ENCODE data around the gene GPR3.
"Not testable (repeated sequence)": the region's sequence is repeated elsewhere in the genome, so short reads cannot be mapped to it uniquely, and the experiment has no call there.

GPR3 gene

GRCh38 chr1:27430903-27431600, 38.6 kb downstream of the GPR3 start:
- no peak for DNase-seq

DNA sequence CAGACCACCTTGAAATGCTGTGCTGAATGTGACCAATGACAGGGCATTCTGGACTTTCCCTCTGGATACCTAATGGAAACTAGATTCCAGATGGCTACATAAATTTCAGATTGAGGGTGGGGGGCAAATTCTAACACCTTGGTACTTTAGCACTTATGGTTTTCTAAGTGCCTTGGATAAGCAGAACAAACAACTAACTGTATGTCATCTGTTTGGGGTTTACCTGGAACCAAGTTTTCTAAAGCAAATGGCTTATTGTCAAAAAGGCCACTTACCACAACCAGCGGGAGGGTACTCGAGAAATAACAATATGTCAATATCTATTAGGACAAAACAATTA, 39.1 kb downstream of the GPR3 start:
- DNase-seq: no peak

- DNase-seq: not testable (repeated sequence)
Observed at GRCh38 chr1:27432725-27433124, 40.3 kb downstream of the GPR3 start.

GRCh38 chr1:27433706-27434105, 41.3 kb downstream of the GPR3 start:
- no peak for DNase-seq

DNA sequence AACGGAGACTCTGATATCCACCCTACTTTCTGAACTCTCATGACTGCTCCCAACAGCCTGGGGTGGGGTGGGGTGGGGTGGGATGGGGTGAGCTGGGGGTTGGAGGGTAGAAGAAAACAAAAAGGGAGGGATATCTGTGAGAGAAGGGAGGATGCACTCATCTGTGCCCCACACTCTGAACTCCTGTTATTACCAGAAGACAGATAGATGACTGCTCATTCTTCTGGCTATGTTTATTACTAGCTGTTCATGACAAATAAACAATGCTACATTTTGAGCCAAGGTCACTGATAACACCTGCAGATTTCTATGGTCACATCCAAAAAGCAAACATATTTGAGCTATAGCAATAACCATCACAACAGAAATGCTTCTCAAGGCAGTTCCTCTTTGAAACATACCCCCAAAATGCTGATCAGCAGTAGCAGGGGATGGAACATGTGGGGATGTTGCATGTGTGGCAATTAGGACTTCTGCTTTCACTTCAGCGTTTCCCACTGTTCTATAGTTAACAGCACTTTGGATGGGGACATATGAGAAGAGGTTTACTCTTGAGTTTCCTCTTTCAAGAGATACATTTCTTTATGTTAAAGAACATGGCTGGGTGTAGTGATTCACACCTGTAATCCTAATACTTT, 43.3 kb downstream of the GPR3 start:
- DNase-seq: no peak

- DNase-seq: peak; percentile 66
Observed at GRCh38 chr1:27436204-27437159, 44.1 kb downstream of the GPR3 start.

- DNase-seq: no peak
Observed at GRCh38 chr1:27438621-27439061, 46.2 kb downstream of the GPR3 start.

GRCh38 chr1:27439150-27439549, 46.7 kb downstream of the GPR3 start:
- DNase-seq: no peak

- no peak for DNase-seq
Observed at GRCh38 chr1:27444632-27445031, 52.2 kb downstream of the GPR3 start.

Measured in HCEC 1CT (cell line).